ENCODE results near the gene BCKDHA.
A peak's percentile ranks its signal among the peaks of the same experiment; 100 is the strongest.
"Not testable (repeated sequence)": the region's sequence is repeated elsewhere in the genome, so short reads cannot be mapped to it uniquely, and the experiment has no call there.

The BCKDHA gene

DNA sequence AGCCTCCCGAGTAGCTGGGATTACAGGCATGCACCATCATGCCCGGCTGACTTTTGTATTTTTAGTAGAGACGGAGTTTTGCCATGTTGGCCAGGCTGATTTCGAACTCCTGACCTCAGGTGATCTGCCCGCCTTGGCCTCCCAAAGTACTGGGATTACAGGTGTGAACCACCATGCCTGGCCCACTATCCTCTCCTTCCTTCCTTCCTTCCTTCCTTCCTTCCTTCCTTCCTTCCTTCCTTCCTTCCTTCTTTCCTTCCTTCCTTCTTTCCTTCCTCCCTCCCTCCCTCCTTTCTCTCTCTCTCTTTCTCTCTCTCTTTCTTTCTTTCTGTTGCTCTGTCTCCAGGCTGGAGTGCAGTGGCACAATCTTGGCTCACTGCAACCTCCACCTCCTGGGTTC lies 26.5 kb upstream of the BCKDHA start:
- not testable (repeated sequence) for H3K18ac ChIP-seq (ENCODE audit: low read length)

GRCh38 chr19:41371541-41371940 lies 26.1 kb upstream of the BCKDHA start:
- no peak overlapping the region for H3K4me3 ChIP-seq (ENCODE audit: low read length)
- no peak overlapping the region for H3K23ac ChIP-seq (ENCODE audit: low read length)
- no peak overlapping the region for H3K18ac ChIP-seq (ENCODE audit: low read length)
- no CpG with 5 or more reads among the region's 8 CpGs for WGBS (ENCODE audit: extremely low coverage, insufficient coverage, low lambda C conversion rate)
- no peak overlapping the region for H2BK5ac ChIP-seq (ENCODE audit: low read length)
- H2BK15ac ChIP-seq (replicated peaks; ENCODE audit: low read depth) = no peak overlapping the region
- H3K27me3 ChIP-seq (ENCODE audit: insufficient read depth, low read length, poor library complexity) = no peaks in the 10 kb centered on the region
- no peaks in the 10 kb centered on the region for H3K79me1 ChIP-seq (ENCODE audit: low read length)
- no peak for DNase-seq
- no peak overlapping the region for H4K8ac ChIP-seq (ENCODE audit: low read depth, low read length)
- no peak overlapping the region for H3K56ac ChIP-seq (ENCODE audit: low read length)
- no peaks in the 10 kb centered on the region for H3K79me2 ChIP-seq (ENCODE audit: control insufficient read depth, insufficient read depth, low read length)
- no peak overlapping the region for H3K4me2 ChIP-seq (ENCODE audit: low read length)
- H3K4me1 ChIP-seq (ENCODE audit: control insufficient read depth, low read depth, low read length) = no peaks in the 10 kb centered on the region
- H3K27ac ChIP-seq (ENCODE audit: low read depth, low read length) = no peak overlapping the region
- H2AK5ac ChIP-seq (ENCODE audit: low read length) = no peak overlapping the region
- no peaks in the 10 kb centered on the region for H3K36me3 ChIP-seq (ENCODE audit: control insufficient read depth, insufficient read depth, low read length)
- H3K9ac ChIP-seq (ENCODE audit: low read length) = no peak overlapping the region
- no peak overlapping the region for H2BK120ac ChIP-seq (ENCODE audit: low read depth, low read length)
- no peak overlapping the region for H4K5ac ChIP-seq (ENCODE audit: low read length)
- no peak overlapping the region for H3K4ac ChIP-seq (ENCODE audit: low read depth, low read length)

More for the DNA sequence above, 26.5 kb upstream of the BCKDHA start:
- H2BK15ac ChIP-seq (replicated peaks; ENCODE audit: low read depth); H3K27ac ChIP-seq (ENCODE audit: low read depth, low read length); H3K27me3 ChIP-seq (ENCODE audit: insufficient read depth, low read length, poor library complexity); DNase-seq; H2BK5ac ChIP-seq (ENCODE audit: low read length); H3K4ac ChIP-seq (ENCODE audit: low read depth, low read length); H3K23ac ChIP-seq (ENCODE audit: low read length); H3K36me3 ChIP-seq (ENCODE audit: control insufficient read depth, insufficient read depth, low read length); H3K4me1 ChIP-seq (ENCODE audit: control insufficient read depth, low read depth, low read length); H4K8ac ChIP-seq (ENCODE audit: low read depth, low read length); H2AK5ac ChIP-seq (ENCODE audit: low read length); H3K9ac ChIP-seq (ENCODE audit: low read length); H3K79me1 ChIP-seq (ENCODE audit: low read length); H3K79me2 ChIP-seq (ENCODE audit: control insufficient read depth, insufficient read depth, low read length); H3K4me3 ChIP-seq (ENCODE audit: low read length); H2BK120ac ChIP-seq (ENCODE audit: low read depth, low read length); H4K5ac ChIP-seq (ENCODE audit: low read length); H3K56ac ChIP-seq (ENCODE audit: low read length); H3K4me2 ChIP-seq (ENCODE audit: low read length): not testable (repeated sequence)
- WGBS (ENCODE audit: extremely low coverage, insufficient coverage, low lambda C conversion rate) = no CpG with 5 or more reads among the region's 5 CpGs

- Histone ChIP-seq H3K4ac (ENCODE audit: low read depth, low read length) (no peak overlapping the region), H3K56ac (ENCODE audit: low read length) (no peak overlapping the region), H3K4me2 (ENCODE audit: low read length) (no peak overlapping the region), H4K8ac (ENCODE audit: low read depth, low read length) (no peak overlapping the region), H3K18ac (ENCODE audit: low read length) (no peak overlapping the region), H2BK120ac (ENCODE audit: low read depth, low read length) (no peak overlapping the region), H2BK15ac (replicated peaks; ENCODE audit: low read depth) (no peak overlapping the region), H2BK5ac (ENCODE audit: low read length) (no peak overlapping the region), H3K9ac (ENCODE audit: low read length) (no peak overlapping the region), H4K5ac (ENCODE audit: low read length) (no peak overlapping the region), H3K27ac (ENCODE audit: low read depth, low read length) (no peak overlapping the region), H3K79me1 (ENCODE audit: low read length) (peaks cover 2% of the 10 kb centered on the region), H3K36me3 (ENCODE audit: control insufficient read depth, insufficient read depth, low read length) (no peaks in the 10 kb centered on the region), H3K4me1 (ENCODE audit: control insufficient read depth, low read depth, low read length) (no peaks in the 10 kb centered on the region), H3K27me3 (ENCODE audit: insufficient read depth, low read length, poor library complexity) (no peaks in the 10 kb centered on the region), H3K23ac (ENCODE audit: low read length) (no peak overlapping the region), H3K4me3 (ENCODE audit: low read length) (no peak overlapping the region), H3K79me2 (ENCODE audit: control insufficient read depth, insufficient read depth, low read length) (no peaks in the 10 kb centered on the region), H2AK5ac (ENCODE audit: low read length) (no peak overlapping the region)
- DNase-seq = no peak
- no CpG with 5 or more reads among the region's 2 CpGs for WGBS (ENCODE audit: extremely low coverage, insufficient coverage, low lambda C conversion rate)
These were observed 25.1 kb upstream of the BCKDHA start for GRCh38 chr19:41372501-41372900.

DNA sequence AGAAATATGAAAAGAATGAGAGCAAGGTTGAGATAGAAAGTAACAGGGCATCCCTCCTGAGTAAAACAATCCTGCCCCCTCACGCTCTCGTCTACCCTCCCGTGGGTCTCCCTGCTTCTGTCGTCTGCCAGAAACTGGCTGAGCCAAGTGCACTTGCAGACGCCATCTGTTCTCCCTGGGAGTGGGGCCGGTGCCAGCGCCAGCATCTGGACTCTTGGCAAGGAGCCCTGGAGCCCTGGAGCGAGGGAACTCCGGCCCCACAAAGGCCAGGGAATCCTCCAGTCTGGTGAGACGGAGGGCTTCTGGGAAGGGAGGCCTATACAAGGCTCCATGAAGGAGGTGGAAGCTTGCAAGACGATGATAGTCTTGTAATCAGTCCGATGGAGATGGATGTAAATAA lies 23.6 kb upstream of the BCKDHA start:
- no peak overlapping the region for H2BK120ac ChIP-seq (ENCODE audit: low read depth, low read length)
- H3K79me2 ChIP-seq (ENCODE audit: control insufficient read depth, insufficient read depth, low read length) = no peaks in the 10 kb centered on the region
- no peaks in the 10 kb centered on the region for H3K27me3 ChIP-seq (ENCODE audit: insufficient read depth, low read length, poor library complexity)
- no peak overlapping the region for H3K18ac ChIP-seq (ENCODE audit: low read length)
- H3K4ac ChIP-seq (ENCODE audit: low read depth, low read length) = no peak overlapping the region
- H3K23ac ChIP-seq (ENCODE audit: low read length) = no peak overlapping the region
- no peak overlapping the region for H3K9ac ChIP-seq (ENCODE audit: low read length)
- H4K5ac ChIP-seq (ENCODE audit: low read length) = no peak overlapping the region
- H2BK5ac ChIP-seq (ENCODE audit: low read length) = no peak overlapping the region
- no peaks in the 10 kb centered on the region for H3K4me1 ChIP-seq (ENCODE audit: control insufficient read depth, low read depth, low read length)
- no peak overlapping the region for H3K56ac ChIP-seq (ENCODE audit: low read length)
- H2BK15ac ChIP-seq (replicated peaks; ENCODE audit: low read depth) = no peak overlapping the region
- no peak overlapping the region for H3K4me2 ChIP-seq (ENCODE audit: low read length)
- H2AK5ac ChIP-seq (ENCODE audit: low read length) = no peak overlapping the region
- DNase-seq = no peak
- no peak overlapping the region for H3K27ac ChIP-seq (ENCODE audit: low read depth, low read length)
- no peak overlapping the region for H4K8ac ChIP-seq (ENCODE audit: low read depth, low read length)
- H3K36me3 ChIP-seq (ENCODE audit: control insufficient read depth, insufficient read depth, low read length) = no peaks in the 10 kb centered on the region
- H3K79me1 ChIP-seq (ENCODE audit: low read length) = peaks cover 2% of the 10 kb centered on the region
- H3K4me3 ChIP-seq (ENCODE audit: low read length) = no peak overlapping the region
- no CpG with 5 or more reads among the region's 12 CpGs for WGBS (ENCODE audit: extremely low coverage, insufficient coverage, low lambda C conversion rate)

- peak; percentile 63 for DNase-seq
- Histone ChIP-seq H3K4me1 (ENCODE audit: control insufficient read depth, low read depth, low read length) (no peaks in the 10 kb centered on the region), H4K8ac (ENCODE audit: low read depth, low read length) (no peak within 1 kb of the TSS), H2BK15ac (replicated peaks; ENCODE audit: low read depth) (no peak within 1 kb of the TSS), H3K56ac (ENCODE audit: low read length) (peak within 1 kb of the TSS; percentile 88), H2BK120ac (ENCODE audit: low read depth, low read length) (no peak within 1 kb of the TSS), H3K27me3 (ENCODE audit: insufficient read depth, low read length, poor library complexity) (no peaks in the 10 kb centered on the region), H3K4ac (ENCODE audit: low read depth, low read length) (no peak within 1 kb of the TSS), H4K5ac (ENCODE audit: low read length) (no peak within 1 kb of the TSS), H3K4me3 (ENCODE audit: low read length) (peak within 1 kb of the TSS; percentile 46), H3K79me1 (ENCODE audit: low read length) (peaks cover 2% of the 10 kb centered on the region), H2BK5ac (ENCODE audit: low read length) (no peak within 1 kb of the TSS), H3K79me2 (ENCODE audit: control insufficient read depth, insufficient read depth, low read length) (no peaks in the 10 kb centered on the region), H2AK5ac (ENCODE audit: low read length) (no peak within 1 kb of the TSS), H3K36me3 (ENCODE audit: control insufficient read depth, insufficient read depth, low read length) (no peaks in the 10 kb centered on the region), H3K4me2 (ENCODE audit: low read length) (peak within 1 kb of the TSS; percentile 85), H3K23ac (ENCODE audit: low read length) (peak within 1 kb of the TSS; percentile 15), H3K18ac (ENCODE audit: low read length) (no peak within 1 kb of the TSS), H3K27ac (ENCODE audit: low read depth, low read length) (no peak within 1 kb of the TSS), H3K9ac (ENCODE audit: low read length) (peak within 1 kb of the TSS; percentile 80)
- WGBS (ENCODE audit: extremely low coverage, insufficient coverage, low lambda C conversion rate) = no CpG with 5 or more reads among the region's 47 CpGs
These were observed 21.2 kb upstream of the BCKDHA start, which contains the start of gene TMEM91 for GRCh38 chr19:41376241-41376997. TMEM91 (plus strand) TSS chr19:41376533; CDS start chr19:41378310, 1,777 bp downstream.

- WGBS (ENCODE audit: extremely low coverage, insufficient coverage, low lambda C conversion rate) = no CpG with 5 or more reads among the region's 8 CpGs
- H3K9ac ChIP-seq (ENCODE audit: low read length) = peak overlapping the region; percentile 80
- H3K23ac ChIP-seq (ENCODE audit: low read length) = peak overlapping the region; percentile 15
- H3K4me2 ChIP-seq (ENCODE audit: low read length) = peak overlapping the region; percentile 85
- H3K4ac ChIP-seq (ENCODE audit: low read depth, low read length) = no peak overlapping the region
- no peaks in the 10 kb centered on the region for H3K4me1 ChIP-seq (ENCODE audit: control insufficient read depth, low read depth, low read length)
- no peak overlapping the region for H2AK5ac ChIP-seq (ENCODE audit: low read length)
- H3K79me1 ChIP-seq (ENCODE audit: low read length) = peaks cover 2% of the 10 kb centered on the region
- H2BK5ac ChIP-seq (ENCODE audit: low read length) = no peak overlapping the region
- no peak overlapping the region for H3K27ac ChIP-seq (ENCODE audit: low read depth, low read length)
- no peak overlapping the region for H4K8ac ChIP-seq (ENCODE audit: low read depth, low read length)
- no peaks in the 10 kb centered on the region for H3K27me3 ChIP-seq (ENCODE audit: insufficient read depth, low read length, poor library complexity)
- H3K4me3 ChIP-seq (ENCODE audit: low read length) = no peak overlapping the region
- no peak for DNase-seq
- H4K5ac ChIP-seq (ENCODE audit: low read length) = no peak overlapping the region
- H2BK120ac ChIP-seq (ENCODE audit: low read depth, low read length) = no peak overlapping the region
- H3K36me3 ChIP-seq (ENCODE audit: control insufficient read depth, insufficient read depth, low read length) = no peaks in the 10 kb centered on the region
- peak overlapping the region; percentile 88 for H3K56ac ChIP-seq (ENCODE audit: low read length)
- no peak overlapping the region for H2BK15ac ChIP-seq (replicated peaks; ENCODE audit: low read depth)
- no peak overlapping the region for H3K18ac ChIP-seq (ENCODE audit: low read length)
- no peaks in the 10 kb centered on the region for H3K79me2 ChIP-seq (ENCODE audit: control insufficient read depth, insufficient read depth, low read length)
These were observed 20.6 kb upstream of the BCKDHA start for GRCh38 chr19:41376998-41377365.

Data from mesendoderm (in vitro differentiated cells).